ENCODE measurements around the gene CHST3.

DNA sequence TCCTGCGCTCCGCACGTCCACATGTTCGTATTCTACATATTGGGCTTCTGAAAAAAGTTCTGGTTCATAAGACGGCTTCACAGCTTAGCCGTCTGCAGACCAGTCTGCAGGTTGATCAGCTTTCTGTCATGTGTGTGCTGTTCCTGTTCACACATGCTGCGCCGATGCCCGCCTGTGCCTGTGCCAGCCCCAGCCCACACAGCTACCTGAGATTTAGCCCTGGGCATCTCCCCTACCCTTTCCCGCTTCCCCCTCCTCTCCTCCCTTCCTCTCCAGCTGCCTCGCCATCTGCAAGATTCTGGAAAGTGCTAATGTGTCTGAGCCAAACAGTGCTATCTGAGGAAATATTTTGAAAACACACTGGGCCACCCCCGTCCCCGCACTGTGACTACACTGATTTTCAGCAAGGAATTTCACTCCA is 7.1 kb downstream of the CHST3 start:
- no peak for TF ChIP-seq POLR2AphosphoS5 (IDR thresholded peaks at IDR 0.05)
- TF ChIP-seq, protein P1, sequence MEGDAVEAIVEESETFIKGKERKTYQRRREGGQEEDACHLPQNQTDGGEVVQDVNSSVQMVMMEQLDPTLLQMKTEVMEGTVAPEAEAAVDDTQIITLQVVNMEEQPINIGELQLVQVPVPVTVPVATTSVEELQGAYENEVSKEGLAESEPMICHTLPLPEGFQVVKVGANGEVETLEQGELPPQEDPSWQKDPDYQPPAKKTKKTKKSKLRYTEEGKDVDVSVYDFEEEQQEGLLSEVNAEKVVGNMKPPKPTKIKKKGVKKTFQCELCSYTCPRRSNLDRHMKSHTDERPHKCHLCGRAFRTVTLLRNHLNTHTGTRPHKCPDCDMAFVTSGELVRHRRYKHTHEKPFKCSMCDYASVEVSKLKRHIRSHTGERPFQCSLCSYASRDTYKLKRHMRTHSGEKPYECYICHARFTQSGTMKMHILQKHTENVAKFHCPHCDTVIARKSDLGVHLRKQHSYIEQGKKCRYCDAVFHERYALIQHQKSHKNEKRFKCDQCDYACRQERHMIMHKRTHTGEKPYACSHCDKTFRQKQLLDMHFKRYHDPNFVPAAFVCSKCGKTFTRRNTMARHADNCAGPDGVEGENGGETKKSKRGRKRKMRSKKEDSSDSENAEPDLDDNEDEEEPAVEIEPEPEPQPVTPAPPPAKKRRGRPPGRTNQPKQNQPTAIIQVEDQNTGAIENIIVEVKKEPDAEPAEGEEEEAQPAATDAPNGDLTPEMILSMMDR (IDR thresholded peaks at IDR 0.05), result no peak
